Embryonic facial prominence (tissue), 1 donor: ENCODE measurements around the gene SNX20.

ENCODE experiments used
- DNase-seq: peaks from one replicate; pipeline ENCODE4 v3.0.0-alpha.2; 2016; ENCODE audit errors: extremely low spot score

SNX20 gene

DNA sequence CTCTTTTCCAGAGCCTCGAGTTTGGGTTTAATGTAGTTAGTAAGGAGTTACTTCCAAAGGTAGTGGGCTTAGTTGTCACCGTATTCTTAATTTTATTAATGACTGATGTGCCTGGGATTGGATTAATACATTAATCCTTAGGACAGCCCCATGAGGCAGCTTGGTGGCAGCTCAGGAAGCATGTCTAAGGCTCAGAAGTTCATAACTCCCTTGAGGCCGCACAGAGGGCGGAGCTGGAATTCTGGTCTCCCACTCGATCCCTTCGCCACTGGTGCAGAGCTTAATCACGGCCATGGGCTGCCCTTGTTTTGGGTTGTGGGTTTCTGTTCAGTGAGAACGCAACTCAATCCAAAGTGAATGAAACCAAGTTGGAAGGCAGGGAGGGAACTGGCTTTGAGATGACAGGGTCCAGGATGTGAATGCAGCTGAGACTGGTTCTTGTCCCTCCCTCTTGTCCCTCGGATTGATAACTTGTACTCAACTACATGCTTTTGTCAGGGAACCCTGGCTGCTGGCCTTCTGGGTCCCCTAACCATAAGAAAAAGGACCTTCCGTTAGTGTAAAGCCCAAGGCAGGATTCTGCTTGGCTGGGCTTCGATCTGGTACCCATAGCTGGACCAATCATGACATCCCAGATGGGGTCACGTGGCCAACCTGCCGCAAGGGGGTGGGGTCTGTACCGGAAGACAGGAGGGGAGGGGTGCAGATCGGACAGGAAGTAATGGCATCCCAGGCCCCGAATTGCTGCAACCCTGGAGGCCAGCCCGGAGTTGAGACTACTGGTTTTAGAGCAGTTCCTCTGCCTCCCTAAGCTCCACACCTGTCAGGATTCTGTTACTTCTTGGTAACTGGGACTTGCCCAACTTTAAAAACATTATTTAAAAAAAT lies 45.4 kb downstream of the SNX20 start:
- no peak for DNase-seq

- no peak for DNase-seq
These were observed 46.2 kb downstream of the SNX20 start for GRCh38 chr16:50634947-50635346.

GRCh38 chr16:50634090-50634489 lies 47.0 kb downstream of the SNX20 start:
- DNase-seq, result no peak

- DNase-seq, result no peak
These were observed 47.9 kb downstream of the SNX20 start for GRCh38 chr16:50632927-50633800.

- no peak for DNase-seq
These were observed 49.0 kb downstream of the SNX20 start for GRCh38 chr16:50631985-50632576.

DNA sequence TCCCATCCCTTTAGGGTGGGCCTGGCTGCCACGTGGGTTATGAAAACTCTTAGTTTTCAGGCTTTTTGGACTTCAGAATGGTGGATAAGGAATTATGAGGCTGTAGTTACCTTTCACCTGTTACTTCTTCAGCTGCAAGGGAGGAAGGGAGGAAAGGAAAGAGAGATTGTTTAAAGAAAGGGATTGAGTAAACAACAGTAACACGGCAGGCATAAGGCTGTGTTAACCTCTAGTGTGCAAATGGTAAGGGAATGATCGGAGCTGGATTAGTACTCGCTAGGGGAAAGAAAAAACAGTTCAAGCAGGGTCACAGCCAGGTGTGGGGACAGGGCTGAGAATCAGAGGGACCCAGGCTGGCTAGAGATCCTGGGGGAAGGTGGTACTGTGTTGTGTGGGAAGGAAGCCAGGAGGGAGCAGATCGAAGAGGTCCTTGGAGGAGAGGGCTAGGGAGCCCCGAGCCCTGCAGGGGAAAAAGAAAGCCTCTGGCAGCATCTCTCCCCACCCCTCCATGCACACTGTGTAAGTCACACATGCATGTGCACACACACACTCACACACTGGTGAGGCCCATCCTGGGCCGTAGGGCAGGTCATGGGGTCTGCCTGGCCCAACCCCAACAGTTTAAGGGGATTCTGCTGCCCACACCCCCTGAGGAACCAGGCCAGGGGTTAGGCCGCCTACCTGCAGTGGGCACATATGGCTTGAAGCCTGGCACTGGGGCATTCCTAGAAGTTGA lies 49.7 kb downstream of the SNX20 start:
- DNase-seq, result no peak

- DNase-seq, result no peak
These were observed 50.6 kb downstream of the SNX20 start for GRCh38 chr16:50630394-50631020.

DNA sequence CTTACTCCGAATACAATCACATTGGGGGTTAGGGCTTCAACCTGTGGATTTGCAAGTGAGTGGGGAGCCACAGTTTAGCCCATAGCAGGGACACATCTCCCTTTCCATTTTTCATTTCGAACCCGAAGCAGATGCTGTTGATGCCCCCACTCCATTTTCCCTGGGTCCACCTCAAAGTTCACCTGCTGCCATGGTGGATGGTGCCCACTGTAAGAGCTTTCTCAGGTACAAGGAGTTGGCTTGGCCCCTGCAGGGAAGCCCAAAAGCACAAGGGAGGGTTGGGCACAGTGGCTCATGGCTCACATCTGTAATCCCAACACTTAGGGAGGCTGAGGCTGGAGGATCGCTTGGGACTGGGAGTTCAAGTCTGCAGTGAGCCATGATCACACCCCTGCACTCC lies 51.8 kb downstream of the SNX20 start:
- DNase-seq, result no peak

DNA sequence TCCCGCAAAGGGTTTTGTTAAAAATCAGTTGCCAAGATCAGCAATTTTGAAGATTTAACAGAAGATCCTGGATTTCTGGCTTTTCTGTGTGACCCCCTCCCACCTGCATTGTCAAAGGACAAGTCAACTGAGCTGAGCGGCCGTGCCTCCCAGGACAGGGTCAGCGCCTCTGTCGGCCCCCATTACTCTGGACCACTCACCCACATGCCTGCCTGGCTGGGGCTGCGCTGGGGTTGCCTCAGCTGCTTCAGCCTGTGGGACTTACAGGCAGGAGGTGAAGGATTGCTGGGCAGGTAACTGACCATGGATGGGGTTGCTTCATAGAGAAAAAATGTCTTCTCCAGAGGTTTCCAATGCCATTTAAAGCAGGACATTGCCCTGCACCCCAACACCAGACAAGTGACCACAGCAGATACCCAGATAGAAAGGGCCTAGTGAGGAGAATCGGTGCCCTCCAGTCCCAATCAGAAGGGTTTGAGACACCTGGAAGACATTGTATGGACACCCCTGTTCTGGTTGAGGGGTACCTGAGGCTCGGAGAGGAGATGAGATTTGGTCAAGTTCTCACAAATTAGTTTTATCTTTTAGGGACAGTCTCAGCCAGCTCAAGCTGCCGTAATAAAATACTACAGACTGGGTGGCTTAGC lies 52.8 kb downstream of the SNX20 start:
- no peak for DNase-seq

DNA sequence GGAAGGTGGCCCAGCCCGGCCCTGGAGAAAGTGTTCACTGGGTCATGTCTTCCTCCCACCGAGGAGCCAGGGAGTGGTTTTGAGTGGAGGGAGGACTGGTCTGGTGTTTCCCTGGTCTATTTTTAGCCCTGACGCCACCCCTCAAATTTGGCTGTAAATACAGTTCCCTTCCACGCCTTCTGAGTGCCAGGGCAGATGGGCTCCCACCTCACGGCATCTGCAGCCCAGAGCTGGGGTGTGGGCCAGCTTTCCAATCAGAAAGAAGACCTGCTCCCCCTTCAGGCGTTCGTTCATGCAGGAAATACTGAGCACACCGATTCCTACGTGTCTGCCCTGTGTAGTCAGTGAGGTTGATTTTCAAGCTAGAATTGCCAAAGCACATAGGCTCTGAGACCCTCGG lies 53.7 kb downstream of the SNX20 start:
- peak; percentile 27 for DNase-seq

- no peak for DNase-seq
These were observed 54.2 kb downstream of the SNX20 start for GRCh38 chr16:50626868-50627267.

DNA sequence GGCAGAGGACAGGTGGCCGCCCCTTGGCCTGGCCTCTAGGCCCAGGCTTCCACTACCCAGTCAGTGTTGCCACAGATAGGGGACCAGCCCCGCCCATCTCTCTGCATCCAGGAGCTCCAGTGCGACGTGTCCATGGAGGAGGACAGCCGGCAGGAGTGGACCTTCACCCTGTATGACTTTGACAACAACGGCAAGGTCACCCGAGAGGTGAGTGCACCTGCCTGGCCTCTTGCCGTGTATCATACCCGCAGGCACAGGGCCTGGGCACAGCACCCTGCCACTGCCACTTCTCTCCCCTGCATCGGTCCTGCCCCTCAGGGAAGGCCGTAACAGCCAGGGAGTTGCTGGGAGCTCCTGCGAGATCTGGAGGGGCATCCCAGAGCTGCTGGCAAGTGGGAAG lies 55.7 kb downstream of the SNX20 start:
- DNase-seq, result no peak

DNA sequence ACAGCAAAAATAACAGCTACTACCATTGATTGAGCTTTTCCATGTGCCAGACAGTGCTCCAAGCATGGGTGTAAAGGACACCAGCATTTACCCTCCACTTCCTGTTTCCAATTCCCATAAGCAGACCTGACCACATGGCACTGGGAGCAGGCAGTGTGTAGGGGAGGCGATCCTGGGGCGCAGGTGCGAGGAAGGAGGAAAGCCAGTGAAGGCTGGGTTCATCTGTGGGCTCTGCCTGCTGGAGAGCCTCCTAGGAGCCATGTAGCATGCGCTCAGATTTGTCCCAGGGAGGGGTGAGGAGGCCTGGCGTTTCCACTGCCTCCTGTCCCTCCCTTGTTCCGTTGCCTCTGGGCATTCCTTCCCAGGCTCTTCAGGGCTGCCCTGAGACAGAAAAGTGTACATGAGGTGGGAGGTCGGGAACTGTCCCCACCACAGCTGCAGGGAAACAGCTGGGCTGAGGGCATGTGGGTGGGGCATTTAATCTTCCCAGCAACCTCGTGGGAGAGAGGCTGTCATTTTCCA lies 56.6 kb downstream of the SNX20 start:
- DNase-seq, result no peak

GRCh38 chr16:50622643-50623369 lies 58.3 kb downstream of the SNX20 start:
- DNase-seq, result no peak

DNA sequence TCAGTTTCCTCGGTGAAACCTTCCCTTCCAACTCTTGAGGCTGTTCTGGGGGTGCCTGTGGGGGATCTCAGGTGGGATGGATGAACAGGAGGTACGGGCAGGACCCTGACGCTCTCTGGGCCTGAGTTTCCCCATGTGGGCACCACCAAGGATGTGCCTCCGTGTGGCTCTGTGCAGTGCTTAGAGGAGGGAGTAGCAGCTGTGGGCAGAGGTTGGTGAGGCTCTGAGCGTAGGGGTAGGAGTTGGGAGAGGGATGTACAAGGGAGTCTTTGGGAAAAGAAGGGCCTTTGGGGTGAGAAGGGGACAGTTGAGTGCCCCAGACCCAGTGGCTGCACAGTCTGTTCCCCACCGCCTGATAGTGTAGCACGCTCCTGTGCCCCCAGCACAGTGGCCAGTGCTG lies 59.1 kb downstream of the SNX20 start:
- DNase-seq, result no peak
